ENCODE results near the gene PSMB7. TPM values are rescaled to one million over a fixed set of nuclear protein-coding genes. Genes with fewer than 3 reads are reported as not detected.

The PSMB7 gene
- total RNA-seq, 1 donor from 2014 or later = 114 TPM

DNA sequence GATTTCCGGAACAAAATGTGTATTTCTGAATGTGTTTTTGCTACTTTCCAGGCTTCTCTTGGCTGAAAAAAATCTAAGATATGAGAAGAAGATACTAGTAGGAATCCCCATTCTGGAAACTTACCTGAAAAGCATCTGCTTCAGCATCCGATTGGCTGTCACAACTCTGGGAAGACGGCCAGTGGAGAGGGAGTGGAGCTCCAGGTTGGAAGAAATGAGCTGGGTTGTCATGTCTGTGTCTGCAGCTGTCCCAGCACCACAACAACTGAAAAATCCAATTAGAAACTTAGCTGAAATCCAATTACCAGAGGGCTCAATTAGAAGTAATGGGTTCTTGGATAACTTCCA, 3.0 kb downstream of the PSMB7 start:
- DNase-seq (ENCODE audit: low spot score) = no peak

DNA sequence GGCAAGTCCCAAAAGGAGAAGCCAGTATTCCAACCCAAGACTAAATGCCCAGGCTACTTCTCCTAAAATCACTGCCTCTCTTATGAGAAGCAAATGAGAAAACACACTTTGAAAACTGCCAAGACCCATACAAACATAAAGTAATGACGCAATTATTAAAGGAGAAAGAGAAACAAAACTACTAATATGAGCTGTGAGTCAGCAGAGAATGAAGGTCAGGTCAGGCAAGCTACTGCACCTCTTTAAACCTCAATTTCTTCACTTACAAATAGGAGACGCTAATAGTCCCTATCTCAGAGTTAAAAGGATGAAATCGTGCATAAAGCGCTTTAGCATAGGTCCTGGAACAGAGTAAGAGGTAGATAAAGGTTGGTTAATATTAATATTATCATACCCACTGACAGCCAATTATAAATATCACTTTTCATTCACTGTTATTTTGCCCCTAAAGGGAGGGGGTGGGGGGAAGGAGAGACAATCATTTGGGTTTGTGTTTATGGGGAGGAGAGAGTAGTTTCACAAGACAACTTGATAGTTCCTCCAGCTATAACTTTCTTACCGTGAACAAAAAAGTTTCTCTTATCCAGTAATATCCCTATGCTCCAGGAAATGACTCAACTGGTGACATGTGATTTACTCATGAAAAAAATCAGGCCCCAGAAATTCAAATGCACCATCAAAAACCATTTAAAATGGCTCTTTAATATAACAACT, 3.6 kb downstream of the PSMB7 start:
- DNase-seq (ENCODE audit: low spot score) = no peak

- no peak for DNase-seq (ENCODE audit: low spot score)
Observed at GRCh38 chr9:124410321-124410913, 4.8 kb downstream of the PSMB7 start.

- no peak for DNase-seq (ENCODE audit: low spot score)
Observed at GRCh38 chr9:124409410-124409809, 5.8 kb downstream of the PSMB7 start.

DNA sequence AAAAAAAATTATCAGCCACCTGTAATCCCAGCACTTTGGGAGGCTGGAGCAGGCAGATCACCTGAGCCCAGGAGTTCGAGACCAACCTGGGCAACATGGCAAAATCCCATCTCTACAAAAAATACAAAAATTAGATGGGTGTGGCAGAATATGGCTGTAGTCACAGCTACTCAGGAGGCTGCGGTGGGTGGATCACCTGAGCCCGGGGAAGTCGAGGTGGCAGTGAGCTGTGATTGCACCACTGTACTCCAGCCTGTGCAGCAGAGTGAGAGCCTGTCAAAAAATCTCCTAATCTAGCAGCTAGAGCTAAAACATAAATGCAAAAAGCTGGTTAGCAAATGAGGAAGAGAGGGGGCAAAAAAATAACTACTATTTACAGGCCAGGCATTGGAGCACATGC, 12.0 kb downstream of the PSMB7 start:
- no peak for DNase-seq (ENCODE audit: low spot score)

DNA sequence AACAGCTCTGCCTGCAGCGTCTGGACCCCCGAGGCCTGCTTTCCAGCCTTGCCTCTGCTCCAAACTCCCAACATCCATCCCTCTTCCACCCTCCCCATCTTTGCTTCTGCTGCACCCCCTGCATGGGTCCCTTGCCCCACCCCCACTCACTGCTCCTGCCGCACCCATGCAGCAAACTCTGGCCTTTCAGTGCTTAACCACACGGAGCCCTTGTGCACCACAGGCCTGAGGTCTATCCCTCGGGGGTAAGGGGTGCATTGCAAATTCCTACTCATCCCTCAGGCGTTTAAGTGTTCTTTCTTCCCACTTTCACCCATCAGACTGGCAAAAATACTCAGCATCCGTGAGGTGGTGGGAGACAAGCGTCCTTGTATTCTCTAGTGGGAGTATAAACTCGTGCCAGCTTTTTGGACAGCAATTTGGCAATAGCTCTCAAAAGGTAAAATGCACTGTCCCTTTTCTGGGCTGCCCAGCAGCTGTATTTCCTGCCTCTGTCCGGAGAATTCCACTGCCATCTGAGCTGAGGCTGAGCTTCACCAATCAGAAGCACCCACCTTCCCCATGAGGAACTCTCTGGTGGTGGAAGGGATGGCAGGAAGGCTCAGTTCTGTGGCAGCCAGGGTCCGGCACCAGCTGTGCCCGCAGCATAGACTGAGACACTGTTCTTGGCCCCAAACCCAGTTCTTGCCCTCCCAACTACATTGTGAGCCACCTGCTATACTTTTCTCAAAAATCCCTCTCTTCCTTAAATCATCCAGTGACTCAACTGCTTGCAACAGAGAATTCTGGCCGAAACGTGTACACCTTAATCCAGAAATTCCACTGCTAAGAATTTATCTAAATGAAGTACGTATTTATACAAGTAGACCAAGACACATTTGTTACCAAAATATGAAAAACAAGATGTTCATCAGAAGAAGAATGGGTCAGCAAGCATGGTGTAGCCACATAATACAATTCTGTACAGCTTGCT, 15.0 kb downstream of the PSMB7 start:
- no peak for DNase-seq (ENCODE audit: low spot score)

- DNase-seq (ENCODE audit: low spot score) = no peak
Observed at GRCh38 chr9:124399323-124399967, 15.8 kb downstream of the PSMB7 start.

- no peak for DNase-seq (ENCODE audit: low spot score)
Observed at GRCh38 chr9:124398191-124398935, 16.9 kb downstream of the PSMB7 start.

GRCh38 chr9:124395826-124396225, 19.4 kb downstream of the PSMB7 start:
- DNase-seq (ENCODE audit: low spot score) = no peak

GRCh38 chr9:124394596-124394995, 20.6 kb downstream of the PSMB7 start:
- no peak for DNase-seq (ENCODE audit: low spot score)

GRCh38 chr9:124394167-124394566, 21.1 kb downstream of the PSMB7 start:
- DNase-seq (ENCODE audit: low spot score) = no peak

- no peak for DNase-seq (ENCODE audit: low spot score)
Observed at GRCh38 chr9:124392871-124393460, 22.3 kb downstream of the PSMB7 start.

DNA sequence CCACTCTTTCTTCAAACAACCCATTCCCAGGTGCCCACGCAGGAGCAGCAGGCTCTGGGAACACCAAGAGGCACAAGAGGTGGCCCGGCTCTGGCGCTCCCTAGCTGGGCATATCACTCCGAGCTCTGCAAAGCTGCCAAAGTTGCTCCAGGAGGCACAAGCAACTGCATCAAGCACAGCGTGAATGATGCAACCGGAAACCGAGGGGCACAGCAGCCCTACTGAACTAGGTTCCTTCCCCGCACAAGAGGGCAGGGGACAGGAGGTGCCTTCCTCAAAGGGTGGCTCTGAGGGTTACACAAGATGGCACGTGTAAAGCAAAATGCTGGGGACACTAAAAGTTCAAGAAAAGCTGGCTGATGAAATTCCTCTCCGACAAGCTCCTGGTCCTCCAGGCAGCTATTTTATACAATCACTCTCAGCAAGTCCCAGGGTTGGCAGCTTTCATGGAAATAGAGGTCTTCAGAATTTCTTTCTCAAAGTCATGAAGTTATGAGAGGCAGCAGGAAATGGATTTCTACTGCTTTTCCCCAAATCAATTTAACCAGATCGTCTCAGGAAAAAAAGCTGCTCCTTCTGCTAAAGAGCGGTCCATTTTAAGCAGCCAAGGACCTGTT, 22.9 kb downstream of the PSMB7 start:
- no peak for DNase-seq (ENCODE audit: low spot score)

DNA sequence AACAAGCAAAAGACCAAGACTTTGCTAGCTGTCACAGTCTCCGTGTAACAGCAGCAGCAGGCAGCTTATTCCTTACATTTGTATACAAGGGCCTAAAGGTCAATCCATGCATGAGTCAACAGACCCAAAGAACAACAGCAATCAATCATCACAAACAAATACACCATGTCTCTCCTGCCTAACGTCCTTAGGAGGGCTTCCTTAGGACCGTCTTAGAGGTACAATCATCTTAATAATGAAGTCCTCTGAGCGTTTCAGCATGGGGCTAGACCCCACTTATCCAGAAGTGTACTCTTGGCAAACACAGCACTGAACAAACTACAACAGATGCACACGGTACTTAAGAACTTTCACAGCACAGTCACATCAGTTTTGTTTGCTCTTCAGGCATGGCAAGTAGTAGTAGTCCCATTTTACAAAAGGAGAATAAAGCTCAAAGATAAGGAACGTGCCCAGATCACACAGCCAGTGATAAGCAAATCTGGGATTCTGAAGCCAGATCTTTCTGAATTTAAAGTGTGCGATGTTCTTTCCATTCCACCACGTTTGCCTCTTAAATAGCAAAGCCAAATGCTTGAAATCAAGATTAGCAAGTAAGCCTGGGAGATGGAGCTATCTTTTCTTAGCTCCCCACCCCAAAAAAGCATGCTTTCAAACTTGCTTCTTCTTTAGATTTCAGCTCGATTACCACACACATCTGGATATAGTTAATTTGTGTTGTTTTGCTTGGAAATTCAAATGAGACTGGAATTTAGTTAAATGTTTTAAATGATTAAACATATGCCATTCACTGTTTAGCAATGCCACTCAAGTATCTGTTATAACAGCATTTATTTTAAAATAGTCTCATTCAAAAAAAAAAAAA, 24.2 kb downstream of the PSMB7 start:
- DNase-seq (ENCODE audit: low spot score) = no peak

DNA sequence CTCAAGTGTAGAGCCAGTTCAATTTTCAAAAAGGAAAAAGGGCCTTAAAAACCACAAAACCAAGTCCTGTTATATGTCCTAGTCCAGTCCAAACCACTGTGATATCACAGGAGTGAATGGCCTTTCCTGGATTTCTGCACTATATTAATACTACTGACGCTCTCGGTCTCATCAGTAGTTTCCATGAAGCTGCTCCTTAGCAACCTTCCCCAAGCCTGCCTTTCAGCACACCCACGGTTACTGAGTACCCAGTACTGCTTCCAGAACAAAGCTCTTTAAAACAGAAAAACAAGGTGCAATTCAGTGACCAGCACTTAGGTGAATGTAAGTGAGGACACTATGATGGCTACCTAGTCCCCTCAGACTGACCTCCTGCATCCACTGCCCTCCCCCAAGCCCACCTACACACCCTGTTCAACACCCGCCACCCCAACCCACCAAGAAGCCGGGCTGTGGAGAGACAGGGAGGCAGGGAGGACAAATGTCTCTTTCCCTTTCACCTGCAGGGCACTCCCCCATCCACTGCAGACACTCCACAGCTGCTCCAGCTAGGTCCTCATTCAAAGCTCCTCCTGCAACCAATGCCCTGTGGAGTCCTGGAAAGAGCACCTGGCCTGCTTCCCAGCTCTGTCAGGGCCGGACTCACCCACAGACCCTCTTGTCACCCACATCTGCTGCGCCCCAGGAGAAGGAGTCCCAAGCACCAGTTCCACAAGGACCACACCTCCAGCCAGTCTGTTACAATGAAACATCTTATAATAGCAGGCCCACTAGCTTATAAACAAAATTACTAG, 25.9 kb downstream of the PSMB7 start:
- DNase-seq (ENCODE audit: low spot score) = no peak

DNA sequence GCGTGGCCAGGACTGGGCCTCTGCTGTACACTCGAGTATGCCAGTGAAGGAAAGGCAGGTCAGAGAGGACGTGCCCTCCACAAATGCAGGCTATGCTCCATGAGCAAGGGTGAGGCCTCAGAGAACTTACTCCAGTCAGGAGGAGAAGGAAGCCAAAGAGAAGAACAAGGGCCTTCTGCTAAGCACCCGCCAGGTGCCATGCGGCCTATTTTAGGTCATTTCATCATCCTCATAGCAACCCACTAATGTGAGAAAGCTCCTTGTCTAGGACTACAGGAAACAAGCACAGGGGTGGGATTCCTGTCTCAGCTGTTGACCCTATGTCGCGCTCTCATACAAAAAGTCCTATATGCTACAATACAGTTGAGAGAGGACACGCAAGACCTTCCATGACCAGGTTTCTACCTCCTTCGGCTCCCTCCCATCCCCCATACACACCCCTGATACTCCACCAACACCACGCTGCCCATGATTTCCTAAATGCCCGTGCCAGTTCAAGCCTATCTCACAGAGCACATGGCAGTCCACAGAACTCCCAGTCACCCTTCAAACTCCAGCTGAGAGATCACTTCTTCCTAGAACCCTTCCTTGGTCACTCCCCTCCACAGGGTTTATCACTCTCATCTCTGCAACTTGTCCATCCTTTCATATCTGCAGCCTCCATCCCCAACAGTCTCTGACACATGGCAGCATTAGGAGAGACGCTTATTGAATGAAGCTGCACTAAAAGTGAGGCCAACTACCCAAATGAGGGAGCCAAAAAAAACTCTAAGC, 26.8 kb downstream of the PSMB7 start:
- no peak for DNase-seq (ENCODE audit: low spot score)

GRCh38 chr9:124386201-124386600, 29.0 kb downstream of the PSMB7 start:
- no peak for DNase-seq (ENCODE audit: low spot score)

Data from mesenteric fat pad (tissue), 1 donor.